Head of caudate nucleus (tissue), 42 donors: ENCODE measurements around the gene ZC3H4.

Experiments
- DNase-seq, 42 donors: peaks; one replicate each; pipeline versions ENCODE4 v3.0.0 to v3.0.0-alpha.2; 2020 to 2021; ENCODE audit warnings: mixed read lengths in 7 of 42
- intact Hi-C: fragments of 100-400 bp; cut with DNase I; formaldehyde crosslinking; loops from one replicate; pipeline ENCODE4 v1.15.0; 2022

The ZC3H4 gene

DNA sequence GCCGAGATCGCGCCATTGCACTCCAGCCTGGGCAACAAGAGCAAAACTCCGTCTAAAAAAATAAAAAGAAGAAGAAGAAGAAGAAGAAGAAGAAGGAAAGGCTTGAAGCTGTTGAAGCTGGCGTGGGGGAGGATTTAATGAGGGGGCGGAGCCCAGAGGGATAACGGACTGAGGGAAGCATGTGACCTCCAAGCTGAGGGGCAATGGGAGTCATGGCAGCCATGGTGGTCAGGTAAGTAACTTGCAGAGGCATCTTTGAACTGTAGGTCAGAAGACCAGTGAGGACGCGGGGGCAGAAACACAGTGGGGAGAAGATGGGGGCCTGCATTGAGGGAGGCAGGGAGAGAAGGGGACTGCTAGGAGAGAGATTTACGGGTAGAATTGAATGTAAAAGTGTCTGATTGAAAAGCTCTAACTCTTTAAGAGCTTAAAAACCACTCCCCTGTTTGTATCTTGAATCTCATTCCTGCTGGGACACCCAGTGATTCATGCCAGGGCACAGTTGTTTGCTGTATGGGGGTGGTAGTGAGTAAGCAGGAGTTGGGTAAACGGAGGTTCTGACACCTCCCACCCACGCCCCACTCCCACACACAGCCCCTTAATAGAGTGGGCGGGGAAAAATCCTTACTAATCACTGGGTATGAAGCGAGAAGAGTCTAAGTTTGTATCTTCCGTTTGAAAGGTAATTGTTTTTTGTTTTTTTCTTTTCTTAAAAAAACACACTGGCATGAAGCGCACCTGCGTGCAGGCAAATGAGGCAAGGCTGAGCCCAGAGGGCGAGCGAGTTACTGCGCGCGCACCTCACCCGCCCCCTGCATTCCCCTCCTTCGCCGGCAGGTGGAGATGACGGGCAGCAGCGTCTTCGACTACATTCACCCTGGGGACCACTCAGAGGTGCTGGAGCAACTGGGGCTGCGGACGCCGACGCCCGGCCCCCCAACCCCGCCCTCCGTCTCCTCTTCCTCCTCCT, 78.2 kb downstream of the ZC3H4 start:
- peak; percentile 80 to 95 (median 90) for DNase-seq
- intact Hi-C loops, result no loop called here

DNA sequence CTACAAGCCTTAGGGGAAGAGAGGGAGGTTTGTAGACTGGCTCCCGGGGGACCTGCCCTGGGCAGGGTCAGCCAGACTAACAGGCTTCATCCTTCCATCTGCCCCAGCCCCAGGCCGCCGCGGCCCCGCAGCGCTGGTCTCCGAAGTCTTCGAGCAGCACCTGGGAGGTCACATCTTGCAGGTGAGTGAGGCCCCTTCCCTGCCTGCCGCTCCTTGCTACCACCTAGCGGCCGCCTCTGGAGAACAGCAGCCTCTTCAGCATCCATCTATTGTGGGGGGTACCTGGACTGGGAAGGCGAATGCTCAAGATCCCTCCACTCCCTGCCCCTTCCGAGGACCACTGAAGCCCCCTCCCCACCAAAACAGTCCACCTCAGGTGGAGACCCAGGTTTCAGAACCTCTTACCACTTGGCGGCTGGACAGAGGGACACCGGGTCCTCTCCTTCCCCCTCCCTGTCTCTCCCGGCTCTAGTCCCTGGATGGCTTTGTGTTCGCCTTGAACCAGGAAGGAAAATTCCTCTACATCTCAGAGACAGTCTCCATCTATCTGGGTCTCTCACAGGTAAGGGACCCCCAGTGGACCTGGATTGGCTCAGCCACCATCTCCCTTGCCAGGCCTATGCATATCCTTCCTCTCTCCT, 81.3 kb downstream of the ZC3H4 start:
- peak; percentile 23 to 80 (median 59) for DNase-seq
- intact Hi-C loops, result no loop called here

DNA sequence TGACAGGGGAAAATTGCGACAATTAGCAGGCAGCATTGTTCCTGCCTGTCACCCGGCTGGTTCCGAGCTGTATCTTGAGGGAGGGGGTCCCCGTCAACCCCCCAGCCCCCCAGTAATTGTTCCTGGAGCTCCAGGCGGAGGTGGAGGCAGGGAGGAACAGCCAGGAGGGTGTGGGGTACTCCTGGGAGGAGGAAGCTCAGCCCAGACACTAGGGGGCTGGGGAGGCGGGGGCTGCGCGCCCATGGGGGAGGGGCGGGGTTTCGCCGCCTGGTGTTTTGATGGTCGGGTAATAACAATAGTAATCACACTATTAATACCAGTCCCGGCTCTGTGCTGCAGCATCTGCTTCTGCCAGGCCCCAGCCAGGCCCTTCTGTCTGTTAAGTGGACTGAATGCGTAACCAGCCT, 85.4 kb downstream of the ZC3H4 start:
- no peak for DNase-seq
- intact Hi-C loops, result no loop called here

DNA sequence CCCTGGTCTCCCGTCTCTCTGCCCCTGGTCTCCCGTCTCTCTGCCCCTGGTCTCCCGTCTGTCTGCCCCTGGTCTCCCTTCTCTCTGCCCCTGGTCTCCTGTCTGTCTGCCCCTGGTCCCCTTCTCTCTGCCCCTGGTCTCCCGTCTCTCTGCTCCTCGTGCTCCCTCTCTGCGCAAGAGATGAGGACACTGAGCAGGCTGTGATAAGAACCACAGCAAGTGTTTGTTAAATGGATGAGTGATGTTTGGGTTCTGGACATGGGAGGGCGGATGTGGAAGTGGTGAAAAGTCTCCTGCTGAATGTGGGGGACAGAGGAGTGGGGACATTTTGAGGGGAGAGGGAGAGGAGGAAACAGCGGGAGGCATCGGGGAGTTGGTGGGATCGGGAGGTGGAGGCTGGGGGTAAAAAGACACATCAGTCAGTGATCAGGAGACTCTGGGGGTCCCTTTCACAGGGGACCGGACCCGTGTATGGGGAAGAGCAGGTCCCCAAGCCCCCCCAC, 85.9 kb downstream of the ZC3H4 start:
- intact Hi-C loops, result no loop called here
- no peak for DNase-seq

DNA sequence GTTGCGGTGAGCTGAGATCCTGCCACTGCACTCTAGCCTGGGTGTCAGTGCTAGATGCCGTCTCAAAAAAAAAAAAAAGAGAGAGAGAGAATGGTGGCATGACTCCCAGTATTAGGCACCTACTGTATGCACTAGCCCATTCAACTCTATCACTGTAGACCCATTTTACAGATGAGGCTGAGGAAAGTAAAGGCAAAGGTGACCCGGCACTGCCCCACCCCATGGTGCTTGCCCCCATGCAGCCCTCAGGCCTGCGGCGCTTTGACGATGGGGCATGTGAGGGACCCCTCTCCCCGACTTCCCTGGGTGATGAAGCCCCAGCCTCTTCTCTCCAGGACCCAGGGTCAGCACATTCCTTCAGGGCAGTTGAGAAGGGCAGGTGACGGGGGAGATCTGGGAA, 86.7 kb downstream of the ZC3H4 start:
- intact Hi-C loops, result no loop called here
- DNase-seq, result no peak

DNA sequence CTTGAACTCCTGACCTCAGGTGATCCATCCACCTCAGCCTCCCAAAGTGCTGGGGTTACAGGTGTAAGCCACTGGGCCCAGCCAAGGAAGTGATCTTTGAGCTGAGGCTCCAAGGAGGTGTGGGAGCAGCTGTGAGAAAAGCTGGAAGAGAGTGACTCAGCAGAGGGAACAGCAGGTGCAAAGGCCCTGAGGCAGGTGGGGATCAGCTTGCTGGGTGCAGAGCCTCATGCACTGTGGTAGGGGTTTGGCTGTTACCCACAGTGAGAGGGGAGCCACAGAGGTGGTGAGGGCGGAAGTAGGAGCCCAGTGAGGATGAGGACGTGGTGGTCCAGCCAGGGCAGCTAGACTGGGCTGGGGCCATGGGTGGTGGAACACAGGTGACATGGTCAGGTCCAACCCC, 87.4 kb downstream of the ZC3H4 start:
- DNase-seq, result no peak
- intact Hi-C loops, result no loop called here

DNA sequence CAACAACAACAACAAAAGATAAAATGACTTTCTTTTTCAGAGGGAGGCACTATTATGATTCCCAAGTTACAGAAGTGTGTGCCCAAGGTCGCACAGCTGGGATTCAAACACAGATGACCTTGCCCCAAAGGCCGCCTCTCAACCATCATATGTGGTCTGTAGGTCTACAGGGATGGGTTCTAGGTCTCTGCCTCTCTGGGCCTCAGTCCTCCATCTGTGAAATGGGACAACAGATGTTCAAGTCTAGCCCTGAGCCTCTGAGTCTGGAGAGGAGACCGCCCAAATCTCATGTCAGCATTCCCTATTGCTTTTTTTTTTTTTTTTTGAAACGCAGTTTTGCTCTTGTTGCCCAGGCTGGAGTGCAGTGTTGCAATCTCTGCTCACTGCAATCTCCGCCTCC, 89.1 kb downstream of the ZC3H4 start:
- DNase-seq, result no peak
- intact Hi-C loops, result no loop called here

DNA sequence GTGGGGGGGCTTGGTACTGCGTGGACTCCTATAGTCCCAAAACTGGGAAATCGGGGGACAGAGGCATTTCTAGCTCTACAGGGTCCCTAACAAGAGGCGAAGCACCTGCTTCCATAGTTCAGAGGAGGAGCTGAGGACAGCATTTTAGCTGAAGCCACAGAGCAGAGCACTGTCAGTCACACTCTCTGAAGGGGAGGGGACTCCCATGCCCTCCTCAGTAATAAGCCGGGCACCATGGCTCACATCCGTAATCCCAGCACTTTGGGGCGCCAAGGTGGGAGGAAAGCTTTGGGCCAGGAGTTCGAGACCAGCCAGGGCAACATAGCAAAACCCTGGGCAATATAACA, 90.2 kb downstream of the ZC3H4 start:
- intact Hi-C loops, result no loop called here
- no peak for DNase-seq

DNA sequence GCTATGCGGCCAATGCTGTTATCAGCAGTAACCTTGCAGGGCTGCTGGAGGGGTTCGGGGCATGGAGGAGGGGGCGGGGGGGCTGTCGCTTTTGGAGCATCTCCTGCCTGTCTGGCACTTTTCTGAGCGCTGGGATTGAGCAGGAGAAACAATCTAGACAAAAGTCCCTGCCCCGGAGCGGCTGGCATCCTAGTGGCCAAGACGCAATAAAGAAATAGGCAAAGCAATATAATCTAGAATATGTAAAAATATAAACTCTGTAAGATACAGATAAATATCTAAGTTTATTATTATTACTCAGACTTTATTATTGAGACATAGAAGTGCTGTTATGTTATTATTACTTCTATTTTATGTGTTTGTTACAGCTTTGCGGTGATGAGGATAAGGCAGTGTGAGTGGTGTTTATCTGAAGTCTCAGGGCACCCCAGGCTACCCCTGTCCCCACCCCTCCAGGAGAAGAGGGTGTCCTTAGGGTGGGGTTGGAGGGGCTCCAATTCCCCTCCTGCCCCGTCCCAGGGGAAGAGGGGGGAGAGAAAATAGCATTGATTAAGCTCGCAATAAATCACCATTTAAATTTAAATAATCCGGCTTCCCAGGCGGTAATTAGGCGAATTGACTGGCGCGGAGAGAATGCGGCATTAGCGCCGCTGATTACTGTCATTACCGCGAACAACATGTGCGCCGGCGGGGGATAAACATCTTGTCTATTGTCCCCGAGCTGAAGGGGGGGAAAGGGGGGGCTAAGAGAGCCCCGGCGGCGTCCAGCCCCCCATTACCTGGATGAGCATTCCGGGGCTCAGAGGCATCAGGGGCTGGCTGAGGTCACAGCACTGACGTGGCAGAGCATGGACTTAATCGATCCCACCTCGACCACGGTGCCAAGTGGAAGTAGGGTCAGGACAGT, 90.8 kb downstream of the ZC3H4 start:
- intact Hi-C loops, result no loop called here
- no peak for DNase-seq

DNA sequence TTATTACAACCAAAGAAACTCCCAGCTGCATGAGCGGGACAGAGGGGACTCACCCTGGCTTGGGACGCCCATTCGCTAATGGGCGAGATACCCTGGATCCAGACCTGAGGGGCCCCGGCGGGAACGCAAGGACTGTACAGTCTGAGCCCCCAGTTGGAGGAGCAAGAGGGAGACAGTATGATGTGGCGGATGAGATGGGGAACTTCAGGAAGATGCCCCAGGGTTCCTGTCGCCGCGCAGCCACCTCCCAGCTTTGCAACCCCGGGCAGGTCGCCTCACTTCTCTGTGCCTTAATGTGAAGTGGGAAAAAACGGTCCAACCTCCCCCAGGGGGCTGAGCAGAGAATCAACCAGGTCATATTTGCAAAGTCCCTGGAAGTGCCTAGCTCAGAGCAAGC, 91.4 kb downstream of the ZC3H4 start:
- DNase-seq, result no peak
- intact Hi-C loops, result no loop called here

DNA sequence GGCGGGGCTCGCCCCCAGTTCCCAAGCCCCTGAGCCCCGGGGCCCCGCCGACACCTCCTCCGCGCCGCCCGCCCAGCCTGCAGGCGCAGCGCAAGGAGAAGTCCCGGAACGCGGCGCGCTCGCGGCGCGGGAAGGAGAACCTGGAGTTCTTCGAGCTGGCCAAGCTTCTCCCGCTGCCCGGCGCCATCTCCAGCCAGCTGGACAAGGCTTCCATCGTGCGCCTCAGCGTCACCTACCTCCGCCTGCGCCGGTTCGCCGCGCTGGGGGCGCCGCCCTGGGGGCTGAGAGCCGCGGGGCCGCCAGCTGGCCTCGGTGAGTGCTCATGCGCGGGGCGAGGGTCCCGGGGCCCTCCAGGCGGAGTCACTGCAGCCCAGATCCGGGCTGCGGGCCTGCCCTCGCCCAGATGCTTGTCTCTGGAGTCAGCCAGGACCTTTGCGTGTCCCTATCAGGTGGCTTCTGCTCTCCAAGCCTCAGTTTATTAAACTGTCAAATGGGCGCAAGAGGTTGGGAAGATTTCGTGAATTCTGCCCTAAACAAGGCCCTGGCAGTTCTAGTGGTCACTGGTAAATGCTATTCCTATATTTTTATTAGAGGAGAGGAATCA, 91.9 kb downstream of the ZC3H4 start:
- no peak for DNase-seq

DNA sequence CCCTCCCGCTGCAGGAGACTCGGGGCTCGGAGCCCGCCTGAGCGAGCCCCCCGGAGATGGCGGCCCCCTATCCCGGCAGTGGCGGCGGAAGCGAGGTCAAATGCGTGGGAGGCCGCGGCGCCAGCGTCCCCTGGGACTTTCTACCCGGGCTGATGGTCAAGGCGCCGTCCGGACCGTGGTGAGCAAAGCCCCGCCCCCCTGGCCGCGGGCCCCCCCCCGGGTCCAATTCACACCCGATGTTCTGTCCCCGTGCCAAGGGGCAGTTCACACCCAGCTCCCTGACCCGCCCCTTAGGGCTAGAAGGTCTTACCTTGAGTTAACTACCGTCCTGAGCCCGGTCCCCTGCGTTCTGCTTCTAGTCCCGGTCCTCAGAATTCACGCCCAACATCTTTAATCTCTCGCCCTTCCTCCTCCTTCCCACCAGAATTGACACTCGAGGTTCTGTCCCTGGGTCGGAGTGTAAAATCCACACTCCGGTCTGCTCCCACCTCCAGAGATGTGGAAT, 92.5 kb downstream of the ZC3H4 start:
- intact Hi-C loops, result no loop called here

More for the DNA sequence above, 91.9 kb downstream of the ZC3H4 start:
- intact Hi-C loops, result no loop called here

DNA sequence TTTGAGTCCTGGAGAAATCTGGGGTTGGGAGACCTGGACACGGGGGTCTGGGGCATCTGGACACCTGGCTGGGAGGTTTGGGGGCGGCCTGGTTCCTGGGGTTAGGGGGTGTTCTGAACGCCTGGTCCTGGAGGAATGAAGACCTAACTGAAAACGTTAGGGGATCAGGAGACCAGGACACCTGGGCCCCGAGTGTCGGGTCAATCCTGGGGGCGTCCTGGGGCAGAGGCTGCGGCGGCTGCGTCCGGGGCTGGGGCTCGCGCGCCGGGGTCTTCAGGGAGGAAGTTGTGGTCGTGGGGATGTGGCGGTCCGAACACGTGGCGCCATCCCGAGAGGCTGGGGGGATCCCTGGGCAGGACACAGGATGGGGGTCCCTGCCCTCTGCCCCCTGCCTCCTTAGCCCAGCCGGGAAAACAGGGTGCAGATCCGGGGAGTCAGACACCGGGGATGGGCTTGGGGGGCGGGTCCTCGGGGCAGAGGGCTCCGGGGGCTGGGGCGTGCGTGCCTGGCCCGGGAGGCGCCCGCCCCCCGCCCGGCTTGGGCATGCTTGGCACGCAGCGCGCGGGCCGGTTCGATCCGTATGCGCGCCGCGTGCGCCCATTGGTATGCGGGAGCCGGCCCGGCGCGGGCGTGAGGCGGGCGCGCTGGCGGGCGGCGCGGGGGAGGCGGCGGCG, 93.3 kb downstream of the ZC3H4 start:
- intact Hi-C loops, result no loop called here
- no peak for DNase-seq

More for the DNA sequence above, 92.5 kb downstream of the ZC3H4 start:
- DNase-seq, result no peak

DNA sequence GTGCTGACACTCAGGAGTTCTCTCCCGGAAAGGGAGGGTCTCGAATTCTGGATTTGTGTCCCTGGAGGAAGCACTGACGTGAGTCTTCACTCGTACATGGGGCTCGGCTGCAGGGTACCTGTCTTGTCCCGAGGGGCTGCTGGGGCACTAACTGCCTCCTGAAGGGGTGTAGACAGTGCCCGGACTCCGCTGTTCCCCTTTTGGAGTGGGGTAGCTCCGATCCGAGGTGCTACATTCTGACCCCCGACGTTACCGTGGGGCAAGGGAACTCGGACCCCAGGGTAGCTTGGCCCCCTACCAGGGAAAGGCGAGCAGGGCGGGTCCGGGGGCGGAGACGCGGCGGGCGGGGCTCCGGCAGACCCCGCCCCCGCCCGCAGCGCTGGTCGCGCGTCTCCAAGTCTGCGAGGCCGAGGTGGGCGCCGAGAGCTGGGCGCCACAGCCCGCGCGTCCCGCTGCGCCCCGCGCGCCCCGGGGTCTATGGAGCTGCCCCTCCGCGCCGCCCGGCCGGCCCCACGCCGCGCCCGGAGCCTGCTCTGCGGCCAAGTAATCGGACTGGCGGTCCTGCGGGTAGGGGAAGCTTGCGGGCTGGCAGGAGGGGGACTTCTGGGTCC, 94.0 kb downstream of the ZC3H4 start, which contains the start of gene NPAS1:
Gene NPAS1 (plus strand): TSS at position 407 of the 611 bp plus-strand sequence. CDS start 1,211 bp downstream, outside the sequence.
- DNase-seq, result peak in 1 of 42 donors; percentile 2
- intact Hi-C loops, result no loop called here

DNA sequence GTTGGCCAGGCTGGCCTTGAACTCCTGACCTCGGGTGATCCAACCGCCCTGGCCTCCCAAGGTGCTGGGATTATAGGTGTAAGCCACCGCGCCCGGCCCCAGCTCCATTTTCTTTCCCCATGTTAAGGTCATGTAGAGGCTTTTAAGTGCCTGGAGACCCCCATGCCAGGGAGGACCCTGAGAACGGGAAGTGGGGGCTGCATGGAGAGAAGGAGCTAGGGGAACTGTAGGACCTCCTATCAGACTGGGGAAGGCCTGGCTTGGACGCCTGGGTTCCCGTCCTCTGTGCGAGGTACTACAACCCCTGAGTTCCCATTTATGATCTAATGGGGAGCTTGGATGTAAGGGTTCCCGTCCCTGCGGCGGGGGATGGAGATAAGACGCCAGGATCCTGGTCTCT, 94.7 kb downstream of the ZC3H4 start:
- intact Hi-C loops, result no loop called here
- DNase-seq, result no peak
